Naive thymus-derived CD4-positive, alpha-beta T cell (primary cell): ENCODE results near the gene SGSH. TPM values are rescaled to one million over a fixed set of nuclear protein-coding genes. Genes with fewer than 3 reads are reported as not detected.
A peak's percentile ranks its signal among the peaks of the same experiment; 100 is the strongest.

Source experiments
- ATAC-seq: fragments of 150-1000 bp; cut with Tn5 transposase; 2 replicates; pipeline ENCODE4 v1.10.0; 2021; ENCODE audit warnings: mild to moderate bottlenecking, moderate library complexity
- CTCF ChIA-PET: fragments of 350-600 bp; sonication (Branson Sonifier 250); formaldehyde crosslinking; loops from one replicate; lab custom pipeline; 2021; ENCODE audit warnings: antibody characterized with exemption; lab: Charles Lee
- POLR2A ChIA-PET: fragments of 350-600 bp; sonication (Branson Sonifier 250); formaldehyde crosslinking; loops from one replicate; lab custom pipeline; 2021; ENCODE audit warnings: antibody characterized with exemption, inconsistent platforms; lab: Charles Lee
- DNase-seq, 9 donors: peaks; one replicate each; pipeline versions ENCODE4 v3.0.0 to v3.0.0-alpha.2; 2020 to 2022; ENCODE audit warnings: mixed read lengths in 1 of 9
- H3K27ac ChIP-seq: one replicate; pipeline ENCODE4 v1.7.0; 2013; ENCODE audit warnings: mild to moderate bottlenecking, low read depth, low read length, moderate library complexity
- H3K27me3 ChIP-seq, 2 donors: one replicate each; pipeline ENCODE4 v1.7.0; 2013; ENCODE audit warnings: low read length in 2 of 2, mild to moderate bottlenecking in 2 of 2, moderate library complexity in 2 of 2; ENCODE audit not compliant: control insufficient read depth in 2 of 2, insufficient read depth in 2 of 2
- H3K36me3 ChIP-seq, 3 experiments: 1 replicate in 2 of 3; 2 replicates in 1 of 3; pipeline ENCODE4 v1.7.0; 2013; ENCODE audit warnings: low read length in 3 of 3, mild to moderate bottlenecking in 3 of 3, moderate library complexity in 1 of 3; ENCODE audit not compliant: insufficient read depth in 3 of 3, control insufficient read depth in 2 of 3
- H3K4me1 ChIP-seq, 2 donors: one replicate each; pipeline ENCODE4 v1.7.0; 2013; ENCODE audit warnings: low read length in 2 of 2, mild to moderate bottlenecking in 2 of 2, moderate library complexity in 1 of 2; ENCODE audit not compliant: control insufficient read depth in 2 of 2, insufficient read depth in 2 of 2
- H3K4me3 ChIP-seq: 2 replicates; pipeline ENCODE4 v1.7.0; 2013; ENCODE audit warnings: mild to moderate bottlenecking, low read length
- H3K9me3 ChIP-seq, 3 experiments: 1 replicate in 2 of 3; 2 replicates in 1 of 3; pipeline ENCODE4 v1.7.0; 2013; ENCODE audit warnings: low read length in 3 of 3; ENCODE audit not compliant: control insufficient read depth in 2 of 3
- H3K27ac Mint-ChIP-seq, 9 donors: one replicate each; pipeline ENCODE4 v1.8.0; 2020 to 2022; ENCODE audit warnings: mixed read lengths in 9 of 9, mild to moderate bottlenecking in 8 of 9, moderate library complexity in 5 of 9, inconsistent platforms in 2 of 9
- H3K27me3 Mint-ChIP-seq, 5 donors: one replicate each; pipeline ENCODE4 v1.8.0; 2021 to 2022; ENCODE audit warnings: mixed read lengths in 5 of 5, mild to moderate bottlenecking in 1 of 5
- H3K36me3 Mint-ChIP-seq, 5 donors: one replicate each; pipeline ENCODE4 v1.8.0; 2020 to 2022; ENCODE audit warnings: mixed read lengths in 5 of 5, mild to moderate bottlenecking in 3 of 5, inconsistent platforms in 1 of 5
- H3K4me1 Mint-ChIP-seq, 7 donors: one replicate each; pipeline ENCODE4 v1.8.0; 2020 to 2022; ENCODE audit warnings: mixed read lengths in 7 of 7, mild to moderate bottlenecking in 3 of 7, inconsistent platforms in 1 of 7
- H3K4me3 Mint-ChIP-seq, 10 donors: one replicate each; pipeline ENCODE4 v1.8.0; 2020 to 2022; ENCODE audit warnings: mild to moderate bottlenecking in 10 of 10, mixed read lengths in 10 of 10, moderate library complexity in 6 of 10, inconsistent platforms in 2 of 10
- H3K9me3 Mint-ChIP-seq, 11 donors: one replicate each; pipeline ENCODE4 v1.8.0; 2020 to 2022; ENCODE audit warnings: mixed read lengths in 11 of 11, mild to moderate bottlenecking in 4 of 11, inconsistent platforms in 1 of 11, moderate library complexity in 1 of 11
- intact Hi-C, 2 donors: fragments of 100-400 bp; cut with micrococcal nuclease; formaldehyde crosslinking; loops; one replicate each; pipeline ENCODE4 v1.15.1; 2023
- polyA plus RNA-seq, 2 donors: library from polyadenylated mRNA; unstranded; fragments of 300-500 nt; fragmentation: Illumina TruSeq; gene quantifications; one replicate each; pipeline ENCODE4 v1.2.3, GENCODE V29; 2021
- total RNA-seq, 6 experiments: library from RNA in 5 of 6; stranded (reverse) in 5 of 6; gene quantifications; 1 replicate in 5 of 6; 2 replicates in 1 of 6; pipeline ENCODE4 v1.2.3 and lab custom pipeline; 2021 to 2026

Gene SGSH
- total and polyA plus RNA-seq, 7 experiments from 2014 or later: 31.1 to 181 (median 116) TPM

GRCh38 chr17:80227156-80227555 is 7.0 kb upstream of the SGSH start:
- CTCF ChIA-PET: no interaction called here
- POLR2A ChIA-PET: no interaction called here
- peaks cover 0 to 1% (median 0%) of the 10 kb centered on the region in 3 experiments for H3K9me3 ChIP-seq
- H3K4me1 ChIP-seq: no peaks in the 10 kb centered on the region
- H3K27ac ChIP-seq: no peak overlapping the region
- no peaks in the 10 kb centered on the region for H3K27me3 Mint-ChIP-seq
- no peak for DNase-seq
- no peak for ATAC-seq
- peak overlapping the region in 1 of 9 donors; percentile 5 for H3K27ac Mint-ChIP-seq
- no peak overlapping the region for H3K4me3 Mint-ChIP-seq
- peaks cover 0 to 17% (median 13%) of the 10 kb centered on the region in 7 donors for H3K4me1 Mint-ChIP-seq
- peaks cover 0 to 12% (median 6%) of the 10 kb centered on the region in 11 donors for H3K9me3 Mint-ChIP-seq
- intact Hi-C loops: no loop called here
- H3K4me3 ChIP-seq: no peak overlapping the region
- H3K27me3 ChIP-seq: no peaks in the 10 kb centered on the region
- peaks cover 4 to 37% (median 19%) of the 10 kb centered on the region in 5 donors for H3K36me3 Mint-ChIP-seq
- peaks cover 0 to 32% (median 0%) of the 10 kb centered on the region in 3 experiments for H3K36me3 ChIP-seq

DNA sequence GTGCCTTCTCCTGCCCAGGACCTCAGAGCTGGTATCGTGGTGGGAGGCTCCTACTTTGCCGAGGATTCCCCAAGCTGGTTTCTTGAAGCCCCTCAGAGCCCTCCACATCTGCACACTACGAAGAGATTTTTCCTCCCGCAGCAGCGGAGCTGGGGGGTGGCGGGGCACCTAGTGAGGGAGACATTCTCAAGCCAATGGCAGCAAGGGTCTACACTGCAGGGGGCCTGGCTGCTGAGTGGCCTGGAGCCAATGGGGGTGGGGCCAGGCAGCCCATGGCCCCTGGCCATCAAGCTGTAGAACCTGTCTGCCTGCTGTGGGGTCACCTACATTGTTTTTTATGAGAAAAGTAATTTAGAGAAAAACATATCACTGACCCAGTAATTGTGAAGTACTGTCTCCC is 5.1 kb upstream of the SGSH start:
- Mint-ChIP-seq H3K27ac (no peak overlapping the region), H3K36me3 (peaks cover 0 to 21% (median 3%) of the 10 kb centered on the region in 5 donors), H3K4me3 (no peak overlapping the region), H3K4me1 (peaks cover 2 to 20% (median 17%) of the 10 kb centered on the region in 7 donors), H3K9me3 (peaks cover 0 to 2% (median 0%) of the 10 kb centered on the region in 11 donors), H3K27me3 (peaks cover 0 to 3% (median 0%) of the 10 kb centered on the region in 5 donors)
- intact Hi-C loops: no loop called here
- DNase-seq (no peak), ATAC-seq (no peak)
- H3K4me1 ChIP-seq: peaks cover 0 to 4% of the 10 kb centered on the region in 2 donors
- H3K27ac ChIP-seq: no peak overlapping the region
- POLR2A ChIA-PET: no interaction called here
- peaks cover 0 to 28% (median 0%) of the 10 kb centered on the region in 3 experiments for H3K36me3 ChIP-seq
- no peak overlapping the region for H3K4me3 ChIP-seq
- CTCF ChIA-PET: no interaction called here
- no peaks in the 10 kb centered on the region for H3K9me3 ChIP-seq
- H3K27me3 ChIP-seq: no peaks in the 10 kb centered on the region

DNA sequence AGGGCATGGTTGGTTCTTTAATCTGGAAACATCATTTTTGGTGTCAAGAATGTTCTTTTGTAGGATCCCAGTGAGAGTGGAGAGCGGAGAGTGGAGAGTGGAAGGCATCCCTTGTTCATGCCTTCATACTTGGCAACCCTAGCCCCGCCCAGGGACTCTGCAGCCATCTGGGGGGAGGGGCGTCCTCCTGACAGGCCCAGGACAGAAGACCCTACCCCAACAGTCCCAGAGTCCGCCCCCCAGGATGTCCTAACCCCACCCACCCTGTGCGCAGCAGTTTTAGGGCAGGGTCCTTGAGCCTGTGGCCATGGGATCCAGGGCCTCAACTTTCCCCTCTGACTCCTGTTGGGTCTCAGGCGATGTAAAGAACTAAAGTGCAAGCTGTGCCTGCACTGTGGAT is 4.5 kb upstream of the SGSH start:
- H3K4me3 ChIP-seq: no peak overlapping the region
- peaks cover 0 to 32% (median 0%) of the 10 kb centered on the region in 3 experiments for H3K36me3 ChIP-seq
- H3K36me3 Mint-ChIP-seq: peaks cover 0 to 18% (median 0%) of the 10 kb centered on the region in 5 donors
- no peak overlapping the region for H3K27ac Mint-ChIP-seq
- intact Hi-C loops: no loop called here
- peaks cover 0 to 4% of the 10 kb centered on the region in 2 donors for H3K4me1 ChIP-seq
- H3K27me3 ChIP-seq: no peaks in the 10 kb centered on the region
- no peak overlapping the region for H3K27ac ChIP-seq
- H3K4me1 Mint-ChIP-seq: peaks cover 3 to 20% (median 17%) of the 10 kb centered on the region in 7 donors
- ChIA-PET CTCF (no interaction called here), POLR2A (no interaction called here)
- H3K9me3 ChIP-seq: no peaks in the 10 kb centered on the region
- H3K4me3 Mint-ChIP-seq: no peak overlapping the region
- DNase-seq: no peak
- H3K9me3 Mint-ChIP-seq: peaks cover 0 to 2% (median 0%) of the 10 kb centered on the region in 11 donors
- no peak for ATAC-seq
- peaks cover 0 to 3% (median 0%) of the 10 kb centered on the region in 5 donors for H3K27me3 Mint-ChIP-seq

DNA sequence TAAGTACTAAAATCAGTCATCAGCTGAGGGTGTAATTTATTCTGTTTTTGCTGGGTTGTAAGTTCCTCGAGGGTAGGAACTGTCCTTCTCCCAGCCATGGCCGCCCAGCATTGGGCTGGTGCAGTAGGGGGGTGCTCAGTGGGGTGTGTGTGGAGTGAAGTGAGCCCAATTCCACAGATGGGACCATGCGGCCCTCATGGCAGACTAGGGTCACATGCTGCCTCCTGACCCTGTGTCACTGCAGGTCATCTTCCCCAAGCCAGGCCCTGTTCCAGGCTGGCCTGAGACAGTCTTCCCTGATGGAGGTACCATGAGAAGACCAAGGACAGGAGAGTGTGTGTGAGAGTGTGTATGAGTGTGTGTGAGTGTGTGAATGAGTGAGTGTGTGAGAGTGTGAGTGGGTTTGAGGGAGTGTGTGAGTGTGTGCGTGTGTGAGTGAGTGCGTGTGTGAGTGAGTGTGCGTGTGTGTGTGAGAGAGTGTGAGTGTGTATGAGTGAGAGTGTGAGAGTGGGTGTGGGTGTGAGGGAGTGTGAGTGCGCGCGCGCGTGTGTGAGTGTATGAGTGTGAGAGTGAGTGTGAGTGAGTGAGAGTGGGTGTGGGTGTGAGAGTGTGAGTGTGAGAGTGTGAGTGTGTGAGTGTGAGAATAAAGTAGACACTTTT is 3.8 kb upstream of the SGSH start:
- intact Hi-C loops: no loop called here
- Mint-ChIP-seq H3K36me3 (peaks cover 0 to 13% (median 4%) of the 10 kb centered on the region in 5 donors), H3K27me3 (peaks cover 0 to 3% (median 0%) of the 10 kb centered on the region in 5 donors), H3K4me3 (no peak overlapping the region), H3K27ac (peak overlapping the region in 2 of 9 donors; percentile 7 to 20), H3K9me3 (peaks cover 0 to 2% (median 0%) of the 10 kb centered on the region in 11 donors), H3K4me1 (peaks cover 7 to 27% (median 17%) of the 10 kb centered on the region in 7 donors)
- DNase-seq: no peak
- Histone ChIP-seq H3K9me3 (no peaks in the 10 kb centered on the region), H3K27ac (no peak overlapping the region), H3K4me3 (no peak overlapping the region), H3K4me1 (peaks cover 4 to 10% of the 10 kb centered on the region in 2 donors), H3K36me3 (peaks cover 0 to 31% (median 0%) of the 10 kb centered on the region in 3 experiments), H3K27me3 (no peaks in the 10 kb centered on the region)
- CTCF ChIA-PET: no interaction called here
- POLR2A ChIA-PET: no interaction called here
- no peak for ATAC-seq

DNA sequence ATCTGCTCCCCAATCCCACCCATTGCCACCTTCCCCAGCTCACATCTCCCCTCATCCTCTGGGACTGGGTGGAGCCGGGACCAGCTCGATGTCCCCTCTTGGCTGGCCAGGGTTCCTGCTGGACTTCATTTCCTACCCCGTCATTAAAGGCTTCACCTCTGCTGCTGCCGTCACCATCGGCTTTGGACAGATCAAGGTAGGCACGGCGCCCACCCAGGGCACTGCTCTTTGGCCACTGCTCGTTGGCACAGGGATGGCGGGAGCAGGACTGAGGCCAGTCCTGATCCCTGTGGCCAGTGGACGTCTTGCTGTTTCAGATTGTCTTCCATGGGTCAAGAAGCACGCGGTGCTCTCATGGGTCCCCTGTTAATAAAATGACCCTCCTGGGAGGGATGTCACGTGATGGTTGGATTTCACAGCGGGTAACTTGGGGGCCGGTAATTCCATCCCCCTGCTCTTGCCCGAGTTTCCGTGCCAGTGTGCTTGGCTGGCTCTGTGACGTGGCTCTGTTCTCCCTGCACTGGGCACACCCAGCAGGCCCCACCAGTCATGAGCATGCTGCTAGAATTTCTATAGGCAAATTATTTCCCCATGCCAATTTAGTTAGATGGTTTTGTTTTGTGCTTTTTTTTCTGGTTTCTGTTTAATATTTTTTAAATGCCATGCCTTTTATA is 3.1 kb upstream of the SGSH start:
- intact Hi-C loops: no loop called here

GRCh38 chr17:80222376-80223141 is 2.4 kb upstream of the SGSH start:
- Histone ChIP-seq H3K27me3 (no peaks in the 10 kb centered on the region), H3K4me3 (no peak overlapping the region), H3K27ac (no peak overlapping the region), H3K4me1 (peaks cover 13 to 24% of the 10 kb centered on the region in 2 donors), H3K36me3 (peaks cover 0 to 28% (median 0%) of the 10 kb centered on the region in 3 experiments), H3K9me3 (no peaks in the 10 kb centered on the region)
- POLR2A ChIA-PET: interaction anchor here (0.6 kb wide), 1 partner anchor 13 kb away, joined by 3 read pairs; no protein-coding TSS in a partner anchor
- Mint-ChIP-seq H3K4me3 (peak overlapping the region in 9 of 10 donors; percentile 25 to 84 (median 50)), H3K4me1 (peaks cover 16 to 40% (median 26%) of the 10 kb centered on the region in 7 donors), H3K27ac (peak overlapping the region in 5 of 9 donors; percentile 38 to 71 (median 65)), H3K27me3 (peaks cover 0 to 3% (median 0%) of the 10 kb centered on the region in 5 donors), H3K9me3 (peaks cover 0 to 2% (median 0%) of the 10 kb centered on the region in 11 donors), H3K36me3 (peaks cover 0 to 9% (median 4%) of the 10 kb centered on the region in 5 donors)
- DNase-seq: no peak
- intact Hi-C loops: no loop called here
- no peak for ATAC-seq
- CTCF ChIA-PET: no interaction called here

More for the DNA sequence above, 3.1 kb upstream of the SGSH start:
- peaks cover 0 to 7% (median 4%) of the 10 kb centered on the region in 5 donors for H3K36me3 Mint-ChIP-seq
- H3K4me3 Mint-ChIP-seq: peak overlapping the region in 6 of 10 donors; percentile 13 to 83 (median 54)
- H3K4me3 ChIP-seq: no peak overlapping the region
- H3K9me3 ChIP-seq: no peaks in the 10 kb centered on the region
- H3K27me3 ChIP-seq: no peaks in the 10 kb centered on the region
- POLR2A ChIA-PET: interaction anchor here (0.6 kb wide), 1 partner anchor 14 kb away, joined by 3 read pairs; no protein-coding TSS in a partner anchor
- H3K27ac Mint-ChIP-seq: peak overlapping the region in 3 of 9 donors; percentile 25 to 38 (median 28)
- CTCF ChIA-PET: no interaction called here
- H3K36me3 ChIP-seq: peaks cover 0 to 28% (median 0%) of the 10 kb centered on the region in 3 experiments
- ATAC-seq (no peak), DNase-seq (no peak)
- peaks cover 11 to 17% of the 10 kb centered on the region in 2 donors for H3K4me1 ChIP-seq
- H3K9me3 Mint-ChIP-seq: peaks cover 0 to 2% (median 0%) of the 10 kb centered on the region in 11 donors
- peaks cover 14 to 34% (median 24%) of the 10 kb centered on the region in 7 donors for H3K4me1 Mint-ChIP-seq
- peaks cover 0 to 3% (median 0%) of the 10 kb centered on the region in 5 donors for H3K27me3 Mint-ChIP-seq
- no peak overlapping the region for H3K27ac ChIP-seq
